RWPE1 (cell line): ENCODE results near the gene ABLIM1.

Source experiments
- CTCF ChIA-PET: fragments of 350-600 bp; sonication (Branson Sonifier 250); formaldehyde crosslinking; extraction: SDS; loops from one replicate; lab custom pipeline; 2021; lab: Yijun Ruan, JAX
- POLR2A ChIA-PET: fragments of 400-600 bp; formaldehyde crosslinking; extraction: SDS; loops from one replicate; lab custom pipeline; 2020; ENCODE audit warnings: antibody characterized with exemption; ENCODE audit not compliant: low non-redundant PET; lab: Yijun Ruan, JAX
- DNase-seq: peaks from one replicate; pipeline ENCODE4 v3.0.0; 2012; ENCODE audit warnings: low spot score
- H3K27ac ChIP-seq: fragments of 450-650 bp; 2 replicates; pipeline ENCODE4 v1.5.1; 2017
- TF ChIP-seq, protein P1 (sequence below): fragments of 450-650 bp; conservative IDR thresholded peaks from 2 replicates; pipeline ENCODE4 v1.5.1; 2017; ENCODE audit warnings: low read depth, mild to moderate bottlenecking

ABLIM1 gene

DNA sequence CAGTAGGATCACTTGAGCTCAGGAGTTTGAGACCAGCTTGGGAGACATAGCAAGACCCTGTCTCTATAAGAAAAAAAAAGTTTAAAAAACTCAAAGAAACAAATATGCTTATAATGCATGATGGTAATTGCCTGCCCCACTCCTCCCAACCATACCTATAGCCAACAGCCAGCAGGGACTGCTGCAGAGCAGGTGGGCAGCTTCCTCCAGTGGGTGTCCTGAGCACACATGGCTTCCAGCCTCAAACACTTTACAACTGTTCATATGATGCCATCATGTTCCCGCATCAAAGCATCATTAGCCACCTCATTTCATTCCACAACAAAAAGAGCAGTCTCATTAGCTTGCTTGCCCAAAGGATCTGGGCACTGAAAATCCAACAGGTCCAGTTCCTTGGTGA is 42.0 kb downstream of the ABLIM1 start:
- ChIA-PET CTCF (interaction anchor here (0.6 to 0.7 kb wide), 2 partner anchors 16 to 66 kb away, joined by 3 to 6 read pairs; no protein-coding TSS in a partner anchor), POLR2A (no interaction called here)
- TF ChIP-seq, protein P1, sequence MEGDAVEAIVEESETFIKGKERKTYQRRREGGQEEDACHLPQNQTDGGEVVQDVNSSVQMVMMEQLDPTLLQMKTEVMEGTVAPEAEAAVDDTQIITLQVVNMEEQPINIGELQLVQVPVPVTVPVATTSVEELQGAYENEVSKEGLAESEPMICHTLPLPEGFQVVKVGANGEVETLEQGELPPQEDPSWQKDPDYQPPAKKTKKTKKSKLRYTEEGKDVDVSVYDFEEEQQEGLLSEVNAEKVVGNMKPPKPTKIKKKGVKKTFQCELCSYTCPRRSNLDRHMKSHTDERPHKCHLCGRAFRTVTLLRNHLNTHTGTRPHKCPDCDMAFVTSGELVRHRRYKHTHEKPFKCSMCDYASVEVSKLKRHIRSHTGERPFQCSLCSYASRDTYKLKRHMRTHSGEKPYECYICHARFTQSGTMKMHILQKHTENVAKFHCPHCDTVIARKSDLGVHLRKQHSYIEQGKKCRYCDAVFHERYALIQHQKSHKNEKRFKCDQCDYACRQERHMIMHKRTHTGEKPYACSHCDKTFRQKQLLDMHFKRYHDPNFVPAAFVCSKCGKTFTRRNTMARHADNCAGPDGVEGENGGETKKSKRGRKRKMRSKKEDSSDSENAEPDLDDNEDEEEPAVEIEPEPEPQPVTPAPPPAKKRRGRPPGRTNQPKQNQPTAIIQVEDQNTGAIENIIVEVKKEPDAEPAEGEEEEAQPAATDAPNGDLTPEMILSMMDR = no peak
- no peak for DNase-seq
- no peak overlapping the region for H3K27ac ChIP-seq

DNA sequence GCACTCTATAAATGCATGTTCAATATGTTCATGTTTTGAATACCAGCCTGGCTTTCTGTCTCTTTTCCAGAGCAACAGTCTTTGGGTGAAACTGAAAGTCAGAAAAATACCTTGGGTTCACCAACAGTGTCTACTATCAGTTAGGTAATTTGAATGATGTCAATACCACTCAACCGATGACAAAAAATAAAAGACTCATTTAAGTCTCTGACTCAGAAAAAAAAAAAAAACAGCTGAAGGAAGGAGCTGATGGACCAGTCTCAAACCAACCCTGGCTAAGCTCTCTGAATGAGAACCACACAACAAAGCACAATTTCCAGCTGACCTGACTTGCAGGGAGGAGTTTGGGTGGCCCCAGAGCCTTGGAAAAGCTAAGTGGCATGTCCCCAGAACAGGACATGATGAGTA is 42.5 kb downstream of the ABLIM1 start:
- TF ChIP-seq, protein P1 = no peak
- no peak for DNase-seq
- ChIA-PET POLR2A (no interaction called here), CTCF (interaction anchor here (0.6 to 0.7 kb wide), 2 partner anchors 16 to 67 kb away, joined by 3 to 6 read pairs; no protein-coding TSS in a partner anchor)
- no peak overlapping the region for H3K27ac ChIP-seq

DNA sequence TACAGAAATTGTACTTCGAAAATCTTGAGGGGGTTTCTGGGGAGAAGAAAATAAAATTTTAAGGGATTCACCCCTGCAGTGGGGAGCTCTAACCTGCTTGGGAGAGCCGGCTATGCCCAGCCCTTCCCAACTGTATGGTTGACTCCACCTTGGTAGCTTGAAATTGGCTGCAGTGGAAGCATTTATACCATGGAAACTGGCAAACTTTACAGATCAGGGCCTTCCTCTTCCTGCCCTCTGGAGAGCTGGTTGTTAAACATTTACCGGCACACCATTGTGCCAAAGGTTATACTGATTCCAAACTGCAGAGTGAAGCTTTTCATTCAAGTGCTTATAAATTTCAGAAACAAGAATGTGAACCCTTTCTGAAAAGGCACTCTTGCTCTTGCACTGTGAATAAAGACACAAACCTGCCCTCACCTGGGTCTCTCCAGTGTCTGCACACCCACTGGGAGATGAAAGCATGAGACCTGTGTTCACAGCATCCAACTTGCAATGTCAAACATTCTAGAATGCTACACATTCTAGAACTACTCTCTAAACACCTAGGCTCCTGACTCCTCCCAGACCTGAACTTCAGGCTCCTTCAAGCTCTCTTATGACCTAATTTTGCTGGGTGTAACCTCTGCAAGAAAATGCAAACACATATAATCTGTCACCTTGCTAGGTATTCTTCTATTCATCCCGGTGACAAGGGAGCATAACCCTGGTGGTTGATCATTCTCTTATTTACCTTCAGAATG is 44.7 kb downstream of the ABLIM1 start:
- TF ChIP-seq, protein P1 = no peak
- ChIA-PET CTCF (interaction anchor here (0.6 to 0.8 kb wide), 2 partner anchors 14 to 1617 kb away, joined by 3 read pairs; no protein-coding TSS in a partner anchor), POLR2A (no interaction called here)
- DNase-seq = no peak
- no peak overlapping the region for H3K27ac ChIP-seq

DNA sequence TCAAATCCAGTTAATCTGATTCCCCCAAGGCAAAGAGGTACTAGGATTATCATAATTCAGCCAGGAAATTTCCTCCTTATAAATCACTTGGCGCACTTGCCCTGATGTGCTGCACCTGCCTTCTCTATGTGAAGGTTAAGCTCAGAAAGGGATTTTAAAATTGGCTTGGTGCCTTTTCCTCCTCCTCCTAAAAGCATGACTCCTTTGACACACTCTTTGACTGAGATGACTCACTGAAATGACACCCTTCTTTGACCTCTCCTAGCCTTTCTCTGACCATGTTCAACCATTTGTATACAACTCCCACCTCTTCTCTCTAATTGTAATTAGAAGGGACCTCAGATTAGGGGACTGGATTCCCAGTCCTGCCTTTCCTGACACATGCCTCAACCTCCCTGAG is 46.5 kb downstream of the ABLIM1 start:
- TF ChIP-seq, protein P1 = no peak
- CTCF ChIA-PET = no interaction called here
- no peak for DNase-seq
- no peak overlapping the region for H3K27ac ChIP-seq
- POLR2A ChIA-PET = interaction anchor here (0.6 to 1.0 kb wide), 2 partner anchors 86 to 326 kb away, joined by 3 to 8 read pairs; no protein-coding TSS in a partner anchor

DNA sequence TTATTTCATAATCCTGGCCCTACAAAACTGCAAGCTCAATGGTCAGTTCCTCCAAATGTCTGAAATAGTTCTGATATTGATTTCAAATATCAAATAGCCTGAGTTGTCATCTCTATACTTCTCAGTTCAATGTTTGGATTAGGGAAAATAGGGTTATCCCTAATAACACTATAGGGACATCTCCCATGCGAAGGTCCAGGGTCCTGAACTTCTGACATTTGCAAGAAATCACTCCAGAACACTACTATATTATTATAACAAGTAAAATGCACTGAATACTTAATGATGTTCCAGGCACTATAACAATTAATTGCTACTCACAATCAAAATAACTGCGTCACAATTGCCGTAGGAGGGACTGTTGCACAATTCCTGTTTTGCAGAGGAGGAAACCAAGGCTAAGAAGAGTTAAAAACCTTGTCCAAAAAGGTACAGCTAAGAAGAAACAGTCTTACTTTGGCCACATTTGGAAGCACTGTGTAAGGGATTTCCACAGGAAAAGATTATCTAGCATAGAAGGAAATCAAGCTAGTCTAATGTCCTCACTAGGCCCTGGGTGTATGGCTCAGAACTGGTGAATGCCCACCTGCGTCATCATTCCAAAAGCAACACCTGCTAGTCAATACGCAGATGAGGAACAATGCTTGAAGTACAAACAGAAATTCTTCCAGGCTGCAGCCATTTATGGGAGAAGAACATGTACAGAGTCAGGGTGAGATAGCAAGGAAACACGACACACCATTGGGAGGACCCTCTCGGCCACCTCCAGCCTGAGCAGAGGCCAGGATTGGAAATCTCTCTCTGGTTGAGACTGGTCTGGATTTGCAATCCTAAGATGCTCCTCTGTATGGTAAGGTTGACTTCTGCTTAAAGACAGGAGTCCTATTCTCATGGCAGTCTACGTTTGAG is 48.3 kb downstream of the ABLIM1 start:
- H3K27ac ChIP-seq = no peak overlapping the region
- POLR2A ChIA-PET = no interaction called here
- CTCF ChIA-PET = interaction anchor here (1.4 kb wide), 1 partner anchor 11 kb away, joined by 3 read pairs; no protein-coding TSS in a partner anchor
- DNase-seq = no peak
- TF ChIP-seq, protein P1 = no peak

DNA sequence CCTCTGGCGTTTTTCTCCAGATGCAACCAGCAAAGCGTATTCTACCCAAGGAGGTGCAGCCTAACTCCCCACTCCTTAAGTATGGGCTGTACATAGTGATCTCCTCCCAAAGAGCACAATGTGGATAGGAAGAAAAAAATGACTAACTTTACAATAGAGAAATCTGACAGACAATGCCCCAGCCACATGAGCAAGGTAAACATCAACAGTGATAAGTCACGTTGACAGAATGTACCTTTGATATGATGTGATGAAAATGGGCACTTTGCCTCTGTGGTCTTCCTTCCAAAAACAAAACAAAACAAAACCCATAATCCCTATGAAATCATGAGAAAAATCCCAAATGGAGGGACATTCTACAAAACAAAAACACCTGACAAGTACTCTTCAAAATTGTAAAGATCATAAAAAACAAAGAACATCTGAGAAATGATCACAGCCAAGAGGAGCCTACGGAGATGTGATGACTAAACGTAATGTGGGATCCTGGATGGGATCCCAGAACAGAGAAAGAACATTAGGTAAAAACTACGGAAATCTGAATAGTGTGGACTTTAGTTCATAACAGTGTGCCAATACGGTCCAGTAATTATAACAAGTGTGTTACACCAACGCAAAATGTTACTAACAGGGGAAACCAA is 50.6 kb downstream of the ABLIM1 start:
- CTCF ChIA-PET = no interaction called here
- TF ChIP-seq, protein P1 = no peak
- peak overlapping the region; percentile 74 for H3K27ac ChIP-seq
- no peak for DNase-seq
- POLR2A ChIA-PET = no interaction called here
